B cell (primary cell): Measurements from ENCODE around the gene RINT1. TPM values are rescaled to one million over a fixed set of nuclear protein-coding genes. Genes with fewer than 3 reads are reported as not detected.

Source experiments
- ATAC-seq: fragments of 200-7000 bp; cut with Tn5 transposase; one replicate; pipeline ENCODE4 v1.10.0; 2021; ENCODE audit warnings: low read depth, mild to moderate bottlenecking, moderate number of reproducible peaks, moderate library complexity
- CTCF ChIA-PET: fragments of 350-600 bp; sonication (Branson Sonifier 250); formaldehyde crosslinking; loops from one replicate; lab custom pipeline; 2021; ENCODE audit warnings: antibody characterized with exemption, inconsistent platforms; lab: Charles Lee
- POLR2A ChIA-PET: fragments of 350-600 bp; sonication (Branson Sonifier 250); formaldehyde crosslinking; loops from one replicate; lab custom pipeline; 2021; ENCODE audit warnings: antibody characterized with exemption; lab: Charles Lee
- DNase-seq: peaks from one replicate; pipeline ENCODE4 v3.0.0; 2013
- H2AFZ ChIP-seq: 2 replicates; pipeline ENCODE4 v1.6.1; 2012; ENCODE audit warnings: mild to moderate bottlenecking, low read depth, low read length; ENCODE audit not compliant: insufficient read depth, poor library complexity, severe bottlenecking
- H3K27ac ChIP-seq, 2 donors: 1 replicate in 1 of 2; 2 replicates in 1 of 2; pipeline ENCODE4 v1.5.1; 2012 to 2013; ENCODE audit warnings: low read length in 2 of 2, mild to moderate bottlenecking in 2 of 2, moderate library complexity in 1 of 2
- H3K27me3 ChIP-seq, 4 experiments: fragments of 200-600 bp in 1 of 4; sonication (generic) in 1 of 4; replicated peaks in 1 of 4; 1 replicate in 2 of 4; 2 replicates in 2 of 4; pipeline versions ENCODE4 v1.6.1 to v1.7.0; 2013 to 2016; ENCODE audit warnings: low read length in 3 of 4, mild to moderate bottlenecking in 2 of 4, mixed read lengths in 1 of 4, moderate library complexity in 1 of 4; ENCODE audit not compliant: insufficient read depth in 4 of 4, control insufficient read depth in 3 of 4; ENCODE audit errors: control extremely low read depth in 1 of 4
- H3K36me3 ChIP-seq, 2 experiments: replicated peaks in 1 of 2; 1 replicate in 1 of 2; 2 replicates in 1 of 2; pipeline versions ENCODE4 v1.6.1 to v1.7.1; 2013; ENCODE audit warnings: low read length in 1 of 2; ENCODE audit not compliant: insufficient read depth in 2 of 2, control insufficient read depth in 1 of 2; ENCODE audit errors: control extremely low read depth in 1 of 2, extremely low read depth in 1 of 2
- H3K4me1 ChIP-seq, 2 donors: fragments of 200-600 bp in 1 of 2; sonication (generic) in 1 of 2; 1 replicate in 1 of 2; 2 replicates in 1 of 2; pipeline versions ENCODE4 v1.5.1 to v1.6.1; 2013 to 2017; ENCODE audit warnings: low read length in 2 of 2; ENCODE audit not compliant: control insufficient read depth in 2 of 2, insufficient read depth in 2 of 2
- H3K4me2 ChIP-seq: replicated peaks from 2 replicates; pipeline ENCODE3; 2012; ENCODE audit warnings: mild to moderate bottlenecking, low read depth, low read length; ENCODE audit not compliant: poor library complexity, severe bottlenecking
- H3K4me3 ChIP-seq, 5 experiments: fragments of 200-600 bp in 1 of 5; sonication (generic) in 1 of 5; 1 replicate in 3 of 5; 2 replicates in 2 of 5; pipeline versions ENCODE4 v1.5.1 to v1.7.0; 2011 to 2016; ENCODE audit warnings: low read length in 4 of 5, mild to moderate bottlenecking in 4 of 5, low read depth in 2 of 5, control low read depth in 1 of 5, moderate library complexity in 1 of 5; ENCODE audit not compliant: insufficient read depth in 1 of 5; ENCODE audit errors: control extremely low read depth in 1 of 5, extremely low read depth in 1 of 5
- H3K79me2 ChIP-seq: fragments of 200-600 bp; sonication (generic); one replicate; pipeline ENCODE4 v1.6.0; 2016; ENCODE audit warnings: low read length; ENCODE audit not compliant: control insufficient read depth, insufficient read depth
- H3K9ac ChIP-seq: fragments of 200-600 bp; sonication (generic); 2 replicates; pipeline ENCODE4 v1.6.1; 2017; ENCODE audit warnings: mild to moderate bottlenecking, low read length, moderate library complexity
- H3K9me3 ChIP-seq, 3 donors: one replicate each; pipeline versions ENCODE4 v1.6.1 to v1.7.1; 2013; ENCODE audit warnings: low read length in 2 of 3; ENCODE audit not compliant: control insufficient read depth in 2 of 3, insufficient read depth in 1 of 3; ENCODE audit errors: control extremely low read depth in 1 of 3
- H4K20me1 ChIP-seq: 2 replicates; pipeline ENCODE4 v1.6.0; 2012; ENCODE audit warnings: mild to moderate bottlenecking, low read length; ENCODE audit not compliant: insufficient read depth, control insufficient read depth, poor library complexity, severe bottlenecking
- H3K27ac Mint-ChIP-seq: one replicate; pipeline ENCODE4 v1.8.0; 2021; ENCODE audit warnings: mixed read lengths
- H3K27me3 Mint-ChIP-seq: one replicate; pipeline ENCODE4 v1.8.0; 2021; ENCODE audit warnings: mixed read lengths
- H3K4me1 Mint-ChIP-seq: one replicate; pipeline ENCODE4 v1.8.0; 2021; ENCODE audit warnings: mixed read lengths
- H3K4me3 Mint-ChIP-seq: one replicate; pipeline ENCODE4 v1.8.0; 2021; ENCODE audit warnings: mixed read lengths
- H3K9me3 Mint-ChIP-seq: one replicate; pipeline ENCODE4 v1.8.0; 2022; ENCODE audit warnings: mixed read lengths; ENCODE audit not compliant: insufficient read depth
- EZH2 ChIP-seq: IDR thresholded peaks from 2 replicates; pipeline ENCODE4 v1.6.1; 2012; ENCODE audit warnings: borderline replicate concordance, low read depth, mild to moderate bottlenecking, moderate library complexity, low read length; ENCODE audit not compliant: insufficient read depth, poor library complexity, severe bottlenecking
- WGBS: methylation state at CpG from one replicate; pipeline ENCODE4 v1.1.5; 2013; ENCODE audit warnings: missing lambda C conversion rate; ENCODE audit not compliant: insufficient coverage; 5-methylcytosine and 5-hydroxymethylcytosine counted together
- intact Hi-C: fragments of 100-400 bp; cut with micrococcal nuclease; formaldehyde crosslinking; loops from one replicate; pipeline ENCODE4 v1.10.0; 2022
- polyA plus RNA-seq: library from polyadenylated mRNA; depleted of rRNA; stranded (reverse); fragments of >200 nt; gene quantifications from 2 replicates; pipeline ENCODE4 v1.2.3, GENCODE V29; 2012
- total RNA-seq, 2 donors: library from RNA; stranded (reverse); fragments of 120-200 nt in 1 of 2; gene quantifications; 1 replicate in 1 of 2; 2 replicates in 1 of 2; pipeline versions ENCODE4 v1.2.3 to v1.2.4, GENCODE V29; 2013 to 2022
- TF ChIP-seq, protein P1 (sequence below): fragments of 200-600 bp; IDR thresholded peaks from one replicate; pipeline ENCODE4 v1.8.0; 2022; ENCODE audit warnings: antibody characterized with exemption, mild to moderate bottlenecking

The RINT1 gene
- total and polyA plus RNA-seq, 2 donors (not counting 1 experiment from before 2014, with no cell fraction given), result 12.4 to 27.2 TPM

DNA sequence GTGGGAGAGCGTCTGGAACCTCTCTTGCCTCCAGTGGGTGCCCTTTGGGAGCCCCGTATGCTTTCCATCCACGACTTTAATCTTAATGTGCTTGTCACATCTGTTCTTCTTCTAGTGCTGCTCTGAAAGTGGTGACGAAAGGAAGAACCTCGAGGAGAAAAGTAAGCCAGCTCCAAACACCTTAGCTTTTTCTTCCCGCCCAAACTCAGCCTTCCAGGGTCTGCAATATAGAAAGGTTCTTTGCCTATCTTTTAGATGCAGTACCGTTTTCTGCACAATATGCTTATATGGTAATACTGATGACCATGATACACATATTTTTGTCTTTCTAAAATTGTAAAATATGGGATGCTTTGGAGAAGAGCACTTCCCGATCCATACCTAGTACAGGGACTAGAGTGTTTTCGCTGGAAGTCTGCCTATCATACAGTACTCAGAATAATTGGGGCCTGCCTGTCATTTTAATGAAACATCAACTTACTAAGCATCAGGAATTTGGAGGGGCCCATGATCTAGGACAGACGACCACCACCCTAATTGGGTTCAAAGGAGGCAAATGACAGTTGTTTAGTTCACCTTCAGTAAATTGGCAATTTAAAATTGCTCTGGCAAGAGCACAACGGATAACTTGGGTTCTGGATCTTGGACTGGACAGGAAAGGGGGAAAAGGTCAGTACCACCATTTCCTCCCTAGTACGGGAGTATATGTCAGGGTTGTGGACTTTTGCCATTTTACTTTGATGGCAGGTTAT is 884 bp downstream of the RINT1 start:
- Mint-ChIP-seq H3K4me3 (peak overlapping the region; percentile 92), H3K27ac (peak overlapping the region; percentile 97), H3K27me3 (no peaks in the 10 kb centered on the region), H3K4me1 (peaks cover 24% of the 10 kb centered on the region), H3K9me3 (no peaks in the 10 kb centered on the region)
- Histone ChIP-seq H3K9me3 (no peaks in the 10 kb centered on the region), H3K36me3 (peaks cover 2 to 20% of the 10 kb centered on the region in 2 experiments), H3K4me3 (peak overlapping the region; percentile 81 to 98 (median 88)), H2AFZ (peak overlapping the region; percentile 92), H4K20me1 (no peaks in the 10 kb centered on the region), H3K79me2 (peaks cover 38% of the 10 kb centered on the region), H3K27me3 (no peaks in the 10 kb centered on the region), H3K4me2 (peak overlapping the region; percentile 97), H3K9ac (peak overlapping the region; percentile 82), H3K4me1 (peaks cover 18 to 22% of the 10 kb centered on the region in 2 donors), H3K27ac (peak overlapping the region; percentile 74 to 91)
- DNase-seq (no peak), ATAC-seq (no peak)
- CTCF ChIA-PET, result interaction anchor here (1.3 to 1.8 kb wide), 5 partner anchors 9 to 509 kb away, joined by 3 to 5 read pairs (median 3); no protein-coding TSS in a partner anchor
- POLR2A ChIA-PET, result interaction anchor here (0.7 to 1.6 kb wide), 2 partner anchors 10 to 276 kb away, joined by 3 to 22 read pairs; partner anchors contain the start of gene PUS7
- WGBS, result 36% methylated on average over 2 of the region's 12 CpGs
- TF ChIP-seq, protein P1, sequence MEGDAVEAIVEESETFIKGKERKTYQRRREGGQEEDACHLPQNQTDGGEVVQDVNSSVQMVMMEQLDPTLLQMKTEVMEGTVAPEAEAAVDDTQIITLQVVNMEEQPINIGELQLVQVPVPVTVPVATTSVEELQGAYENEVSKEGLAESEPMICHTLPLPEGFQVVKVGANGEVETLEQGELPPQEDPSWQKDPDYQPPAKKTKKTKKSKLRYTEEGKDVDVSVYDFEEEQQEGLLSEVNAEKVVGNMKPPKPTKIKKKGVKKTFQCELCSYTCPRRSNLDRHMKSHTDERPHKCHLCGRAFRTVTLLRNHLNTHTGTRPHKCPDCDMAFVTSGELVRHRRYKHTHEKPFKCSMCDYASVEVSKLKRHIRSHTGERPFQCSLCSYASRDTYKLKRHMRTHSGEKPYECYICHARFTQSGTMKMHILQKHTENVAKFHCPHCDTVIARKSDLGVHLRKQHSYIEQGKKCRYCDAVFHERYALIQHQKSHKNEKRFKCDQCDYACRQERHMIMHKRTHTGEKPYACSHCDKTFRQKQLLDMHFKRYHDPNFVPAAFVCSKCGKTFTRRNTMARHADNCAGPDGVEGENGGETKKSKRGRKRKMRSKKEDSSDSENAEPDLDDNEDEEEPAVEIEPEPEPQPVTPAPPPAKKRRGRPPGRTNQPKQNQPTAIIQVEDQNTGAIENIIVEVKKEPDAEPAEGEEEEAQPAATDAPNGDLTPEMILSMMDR, result no peak
- TF ChIP-seq EZH2, result no peak
- intact Hi-C loops, result loop anchor here (1.0 to 5.0 kb wide), 7 partner anchors 11 to 1634 kb away; partner anchors contain the start of genes HBP1, KMT2E, ORC5 and PUS7

DNA sequence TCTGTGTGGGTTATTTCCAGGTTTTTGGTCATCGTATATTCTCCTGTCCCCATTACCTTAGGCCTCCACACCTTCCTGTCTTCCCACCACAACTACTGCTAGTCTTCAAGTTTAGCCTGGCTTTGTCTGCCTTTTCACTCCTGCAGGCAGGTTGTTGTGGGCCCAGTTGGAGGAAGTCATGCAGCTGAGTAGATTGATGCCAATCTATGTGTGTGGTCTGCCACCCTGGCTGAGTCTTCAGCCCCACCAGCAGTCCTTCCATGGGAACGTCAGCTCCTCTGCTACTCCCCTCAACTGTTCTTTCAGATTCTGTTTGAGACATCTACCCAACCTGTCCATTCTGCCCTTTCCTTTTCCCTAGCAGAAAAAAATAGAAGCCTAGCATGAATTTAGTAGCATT is 6.3 kb downstream of the RINT1 start:
- H3K4me1 Mint-ChIP-seq, result peaks cover 6% of the 10 kb centered on the region
- TF ChIP-seq, protein P1, result no peak
- TF ChIP-seq EZH2, result no peak
- H4K20me1 ChIP-seq, result no peaks in the 10 kb centered on the region
- H3K9me3 ChIP-seq, result no peaks in the 10 kb centered on the region
- DNase-seq (no peak), ATAC-seq (no peak)
- H3K4me1 ChIP-seq, result peaks cover 5% of the 10 kb centered on the region in 2 donors
- H3K27ac ChIP-seq, result no peak overlapping the region
- H3K9ac ChIP-seq, result no peak overlapping the region
- intact Hi-C loops, result no loop called here
- H3K4me2 ChIP-seq, result no peak overlapping the region
- no peaks in the 10 kb centered on the region for H3K27me3 ChIP-seq
- CTCF ChIA-PET, result no interaction called here
- no peak overlapping the region for H2AFZ ChIP-seq
- WGBS, result 80% methylated on average over 1 of the region's 2 CpGs
- no peaks in the 10 kb centered on the region for H3K27me3 Mint-ChIP-seq
- peaks cover 41% of the 10 kb centered on the region for H3K79me2 ChIP-seq
- H3K9me3 Mint-ChIP-seq, result no peaks in the 10 kb centered on the region
- H3K27ac Mint-ChIP-seq, result no peak overlapping the region
- POLR2A ChIA-PET, result no interaction called here
- peaks cover 8 to 53% of the 10 kb centered on the region in 2 experiments for H3K36me3 ChIP-seq
- no peak overlapping the region for H3K4me3 Mint-ChIP-seq
- no peak overlapping the region for H3K4me3 ChIP-seq
